HG02981 (cell line): Measurements from ENCODE around the gene OR4E2.
"Not testable (repeated sequence)": the region's sequence is repeated elsewhere in the genome, so short reads cannot be mapped to it uniquely, and the experiment has no call there.

ENCODE experiments used
- ATAC-seq: cut with Tn5 transposase; IDR thresholded peaks from one replicate; pipeline ENCODE4 v1.9.1; 2021; ENCODE audit warnings: mild to moderate bottlenecking, moderate library complexity; ENCODE audit not compliant: unreplicated experiment

OR4E2 gene

DNA sequence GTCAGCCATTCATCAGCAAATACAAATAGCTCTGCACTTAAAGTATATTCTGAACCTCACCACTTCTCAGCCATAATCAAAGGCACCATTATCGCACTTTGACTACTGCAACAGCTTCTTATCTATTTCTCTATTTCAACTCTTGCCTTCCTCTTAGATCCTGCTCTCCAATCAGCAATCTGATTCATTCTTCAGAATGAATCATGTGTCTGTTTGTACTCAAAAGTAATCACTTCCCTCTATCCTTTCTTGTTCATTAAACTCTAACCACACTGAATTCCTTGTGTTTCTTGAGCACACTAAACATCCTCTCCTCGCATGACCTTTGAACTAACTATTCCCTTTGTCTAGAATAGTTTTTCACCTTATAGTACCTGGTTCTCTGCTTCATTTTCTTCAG, 32.8 kb downstream of the OR4E2 start:
- no peak for ATAC-seq

DNA sequence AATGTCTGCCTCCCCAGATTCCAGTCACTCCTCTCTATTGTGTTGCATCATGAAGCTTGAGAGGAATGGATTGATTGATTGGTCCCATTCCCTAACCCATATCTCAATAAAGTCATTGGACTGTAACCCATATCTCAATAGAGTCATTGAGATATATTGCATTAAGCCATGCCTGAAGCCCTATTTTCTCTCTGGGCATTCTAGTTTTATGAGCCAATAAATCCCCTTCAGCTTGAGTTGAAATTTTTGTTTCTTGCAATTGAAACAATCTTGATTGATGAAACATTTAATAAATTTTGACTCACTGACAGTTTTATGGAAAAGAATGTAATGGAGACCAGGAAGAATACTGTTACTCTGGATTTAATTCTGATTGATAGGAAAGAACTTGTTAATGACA, 40.8 kb downstream of the OR4E2 start:
- no peak for ATAC-seq

DNA sequence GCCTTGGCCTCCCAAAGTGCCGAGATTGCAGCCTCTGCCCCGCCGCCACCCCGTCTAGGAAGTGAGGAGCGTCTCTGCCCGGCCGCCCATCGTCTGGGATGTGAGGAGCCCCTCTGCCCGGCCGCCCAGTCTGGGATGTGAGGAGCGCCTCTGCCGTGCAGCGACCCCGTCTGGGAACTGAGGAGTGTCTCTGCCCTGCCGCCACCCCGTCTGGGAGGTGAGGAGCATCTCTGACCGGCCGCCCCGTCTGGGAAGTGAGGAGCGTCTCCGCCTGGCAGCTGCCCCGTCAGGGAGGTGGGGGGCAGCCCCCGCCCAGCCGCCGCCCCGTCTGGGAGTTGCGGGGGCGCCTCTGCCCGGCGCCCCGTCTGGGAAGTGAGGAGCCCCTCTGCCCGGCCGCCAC, 44.0 kb downstream of the OR4E2 start:
- ATAC-seq = not testable (repeated sequence)

DNA sequence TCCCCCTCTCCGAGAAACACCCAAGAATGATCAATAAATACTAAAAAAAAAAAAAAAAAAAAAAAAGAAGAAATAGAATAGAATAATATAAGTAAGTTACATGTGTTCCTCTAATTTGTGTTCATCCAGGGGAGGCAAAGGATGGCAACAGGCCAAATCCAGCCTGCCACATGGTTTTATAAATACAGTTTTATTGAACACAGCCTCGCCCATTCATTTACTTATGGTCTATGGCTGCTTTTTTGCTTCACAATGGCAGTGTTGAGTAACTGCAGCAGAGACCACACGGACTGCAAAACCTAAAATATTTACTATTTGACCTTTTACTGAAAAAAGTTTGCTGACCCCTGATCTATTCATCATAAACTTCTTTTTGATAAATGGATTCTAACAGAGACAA, 44.9 kb downstream of the OR4E2 start:
- not testable (repeated sequence) for ATAC-seq

DNA sequence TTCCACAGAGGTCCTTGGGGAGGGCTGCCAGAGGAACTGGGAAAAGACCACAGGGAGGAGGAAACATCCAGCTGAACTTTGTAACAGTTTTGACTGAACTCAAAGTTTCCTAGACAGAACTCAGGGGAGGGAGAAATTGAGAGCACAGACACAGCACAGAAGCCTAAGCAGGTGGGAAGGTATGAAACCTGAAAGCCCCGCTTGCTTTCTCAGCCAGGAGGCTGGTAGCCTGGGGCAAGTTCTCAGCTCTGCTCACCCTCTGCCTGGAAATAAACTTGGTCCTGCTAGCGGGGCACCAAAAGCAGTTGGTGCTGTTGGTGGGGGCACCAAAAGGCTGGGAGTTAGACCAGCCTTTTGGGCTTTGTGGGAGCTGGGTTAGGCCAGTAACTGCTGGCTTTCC, 45.9 kb downstream of the OR4E2 start:
- no peak for ATAC-seq

DNA sequence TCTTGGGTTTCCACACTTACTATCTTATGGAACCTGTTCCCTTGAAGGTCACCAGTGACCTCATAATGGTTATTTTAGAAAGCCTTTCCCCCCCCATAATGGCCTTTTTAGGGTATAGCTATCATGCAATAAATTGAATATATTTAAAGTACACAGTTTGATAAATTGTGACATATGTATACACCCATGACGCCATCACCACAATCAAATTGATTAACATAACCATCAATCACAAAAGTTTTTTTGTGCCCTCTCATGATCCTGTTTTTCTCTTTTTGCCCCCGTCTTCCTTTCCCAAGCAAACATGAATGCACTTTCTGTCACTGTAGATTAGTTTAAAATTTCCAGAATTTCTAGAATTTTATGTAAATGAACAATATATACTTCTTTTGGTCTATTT, 48.7 kb downstream of the OR4E2 start:
- no peak for ATAC-seq

DNA sequence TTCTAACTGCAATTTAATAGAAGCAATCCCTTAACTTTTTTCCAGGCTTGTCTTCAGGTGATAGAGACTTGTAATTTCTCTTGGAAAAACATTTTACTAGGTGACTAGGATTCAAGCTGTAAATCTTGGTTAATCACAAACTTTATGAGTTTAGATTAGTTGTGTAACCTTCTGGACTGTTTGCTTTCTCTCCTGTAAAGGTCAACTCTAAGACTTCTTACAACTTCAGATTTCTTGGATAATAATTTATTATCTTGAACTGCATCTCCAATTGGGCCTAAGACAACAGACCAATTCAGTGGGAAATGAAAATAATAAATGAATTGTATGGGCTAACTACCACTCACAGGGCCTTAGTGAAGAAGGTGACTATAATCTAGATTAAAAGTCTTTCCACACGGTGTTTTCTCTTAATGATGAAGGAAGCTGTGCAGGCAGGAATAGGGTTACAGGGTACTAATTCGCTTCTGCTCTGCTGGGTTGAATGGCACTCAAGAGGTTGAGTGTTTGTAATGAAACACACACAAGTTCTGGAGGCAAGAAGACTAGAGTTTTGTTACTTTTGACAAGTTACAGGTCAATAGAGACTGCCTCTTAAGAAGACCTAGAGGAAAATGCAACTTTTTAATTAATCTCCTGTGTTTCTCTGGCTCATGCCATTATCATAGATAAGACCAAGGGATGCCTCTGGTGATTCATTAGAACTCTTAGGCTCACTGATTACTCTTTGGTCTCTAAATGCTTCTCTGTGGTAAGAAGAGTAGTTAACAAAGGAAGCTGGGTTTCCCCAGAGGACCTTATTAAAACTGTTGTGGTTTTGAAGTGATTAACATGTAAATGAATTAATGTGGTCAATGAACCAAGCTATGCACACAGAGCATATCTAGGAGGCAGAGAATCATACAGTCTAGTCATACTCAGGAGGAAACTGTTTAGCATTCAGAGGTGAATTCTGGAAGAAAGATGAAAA, 50.0 kb downstream of the OR4E2 start:
- ATAC-seq = no peak

DNA sequence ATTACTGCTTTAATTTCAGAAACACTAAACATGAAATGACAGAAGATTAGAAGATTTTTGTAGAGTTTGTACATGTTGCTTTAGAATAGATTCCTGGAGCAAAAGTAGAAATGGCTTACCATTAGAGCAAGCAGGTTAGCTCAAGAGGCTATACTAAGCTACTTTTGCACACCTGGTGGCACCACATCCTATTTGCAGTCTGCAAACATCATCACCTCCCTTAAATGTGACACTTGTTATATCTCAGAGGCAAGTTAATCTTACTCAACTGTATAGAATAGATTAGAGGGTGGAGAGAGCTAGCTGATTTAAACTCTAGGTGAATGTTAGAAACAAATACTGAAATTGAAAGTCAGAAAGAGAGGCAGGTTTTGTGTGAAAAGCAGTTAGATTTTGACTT, 50.7 kb downstream of the OR4E2 start:
- ATAC-seq = no peak

DNA sequence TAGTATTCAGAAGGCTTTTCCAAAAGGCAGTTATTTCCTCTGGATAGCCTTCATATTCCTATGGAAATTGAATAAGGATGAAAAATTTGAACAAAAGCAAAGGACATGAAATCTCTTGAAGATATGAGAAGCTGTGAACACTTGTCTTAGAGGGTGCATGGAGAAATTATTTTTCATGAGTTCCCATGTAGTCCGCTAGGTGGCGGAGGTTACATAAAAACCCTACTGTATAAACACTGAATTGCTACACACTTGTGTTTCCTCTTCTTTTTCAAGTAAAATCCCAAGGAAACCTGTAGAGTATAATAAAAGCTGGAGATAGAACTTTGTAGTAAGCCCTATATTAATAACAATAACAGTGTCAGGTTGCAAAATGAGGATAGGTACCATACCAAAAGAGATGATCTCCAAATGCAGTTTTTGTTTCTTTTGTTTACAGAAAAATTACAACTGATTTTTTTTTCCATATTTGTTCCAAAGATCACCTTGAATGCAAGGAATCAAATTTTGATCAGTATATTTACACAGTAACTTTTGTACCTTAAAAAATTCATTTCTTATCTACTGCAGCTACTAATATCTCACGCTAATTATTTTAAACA, 57.8 kb downstream of the OR4E2 start:
- ATAC-seq = no peak

DNA sequence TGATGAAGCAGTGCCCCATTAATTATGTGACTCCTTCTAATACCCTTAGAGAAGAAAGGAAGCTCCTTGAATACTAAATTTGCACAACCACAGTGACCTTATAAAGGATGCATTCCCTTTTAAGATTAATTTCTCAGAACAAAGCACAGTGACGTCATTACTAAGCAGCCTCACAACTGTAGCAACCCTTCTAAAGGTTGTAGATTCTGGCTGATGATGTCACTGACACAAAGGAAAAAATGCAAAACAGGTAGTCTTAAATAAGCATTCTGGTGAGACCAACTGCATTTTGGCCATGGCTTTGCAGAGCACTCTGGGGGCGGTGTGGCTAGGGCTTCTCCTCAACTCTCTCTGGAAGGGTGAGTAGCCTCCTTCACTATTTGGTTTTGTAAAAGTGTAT, 58.4 kb downstream of the OR4E2 start:
- ATAC-seq = no peak

DNA sequence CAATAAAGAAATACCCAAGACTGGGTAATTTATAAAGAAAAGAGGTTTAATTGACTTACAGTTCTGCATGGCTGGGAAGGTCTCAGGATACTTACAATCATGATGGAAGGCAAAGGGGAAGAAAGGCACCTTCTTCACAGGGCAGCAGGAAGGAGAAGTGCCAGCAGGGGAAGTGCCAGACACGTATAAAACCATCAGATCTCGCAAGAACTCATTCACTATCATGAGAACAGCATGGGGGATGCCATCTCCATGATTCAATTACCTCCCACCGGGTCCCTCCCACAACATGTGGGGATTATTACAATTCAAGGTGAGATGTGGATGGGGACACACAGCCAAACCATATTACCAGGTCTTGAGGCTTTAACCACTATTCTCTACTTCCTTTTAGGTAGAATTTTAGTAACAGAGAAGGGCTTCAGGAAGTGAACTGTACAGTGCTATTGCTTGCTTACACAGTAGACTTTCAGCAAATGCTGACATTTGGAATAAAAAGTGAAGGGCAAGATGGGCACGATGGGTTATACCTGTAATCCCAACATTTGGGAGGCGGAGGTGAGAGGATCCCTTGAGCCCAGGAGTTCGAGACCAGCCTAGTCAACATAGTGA, 60.8 kb downstream of the OR4E2 start:
- ATAC-seq = no peak
